IMR-90 (cell line): Measurements from ENCODE around the gene OR10AD1. TPM values are rescaled to one million over a fixed set of nuclear protein-coding genes. Genes with fewer than 3 reads are reported as not detected.

ENCODE experiments used
- ATAC-seq: fragments of 200-7000 bp; cut with Tn5 transposase; 2 replicates; pipeline ENCODE4 v1.9.1; 2020; ENCODE audit warnings: low read depth, mild to moderate bottlenecking, moderate library complexity
- BruUV-seq: library from RNA; stranded (reverse); fragments of 400-500 nt; replicated peaks from 2 replicates; lab custom pipeline; 2021; lab: Mats Ljungman, UMichigan
- CTCF ChIA-PET: fragments of 300-600 bp; formaldehyde crosslinking; extraction: SDS; loops from one replicate; lab custom pipeline; 2021; ENCODE audit warnings: antibody characterized with exemption; lab: Yijun Ruan, JAX
- POLR2A ChIA-PET: fragments of 300-600 bp; sonication (Branson Sonifier 250); formaldehyde crosslinking; loops from one replicate; lab custom pipeline; 2022; ENCODE audit warnings: antibody characterized with exemption; ENCODE audit not compliant: unreplicated experiment; lab: Charles Lee
- DNase-seq: peaks from one replicate; pipeline ENCODE4 v3.0.0; 2013
- H2AFZ ChIP-seq: replicated peaks from 2 replicates; pipeline ENCODE3; 2013; ENCODE audit warnings: low read length, mild to moderate bottlenecking; ENCODE audit not compliant: poor library complexity
- H2AK5ac ChIP-seq: 2 replicates; pipeline ENCODE4 v1.6.1; 2013; ENCODE audit warnings: low read depth, low read length, inconsistent platforms
- H2AK9ac ChIP-seq: replicated peaks from 2 replicates; pipeline ENCODE3; 2013; ENCODE audit warnings: mild to moderate bottlenecking, low read depth, low read length, moderate library complexity; ENCODE audit not compliant: poor library complexity
- H2BK120ac ChIP-seq: 2 replicates; pipeline ENCODE4 v1.6.1; 2013; ENCODE audit warnings: low read depth, low read length, inconsistent platforms
- H2BK15ac ChIP-seq: 3 replicates; pipeline ENCODE4 v1.6.1; 2013; ENCODE audit warnings: low read depth, low read length, inconsistent platforms
- H2BK20ac ChIP-seq: 2 replicates; pipeline ENCODE4 v1.6.1; 2013; ENCODE audit warnings: low read depth, mild to moderate bottlenecking, inconsistent platforms, low read length, moderate library complexity
- H2BK5ac ChIP-seq: 2 replicates; pipeline ENCODE4 v1.6.1; 2013; ENCODE audit warnings: mild to moderate bottlenecking, low read depth, low read length, inconsistent platforms; ENCODE audit not compliant: poor library complexity, severe bottlenecking
- H3K14ac ChIP-seq: replicated peaks from 2 replicates; pipeline ENCODE4 v1.6.1; 2013; ENCODE audit warnings: low read depth, low read length, inconsistent platforms
- H3K18ac ChIP-seq: 2 replicates; pipeline ENCODE4 v1.6.1; 2013; ENCODE audit warnings: low read depth, low read length, control low read depth
- H3K23ac ChIP-seq: 2 replicates; pipeline ENCODE4 v1.6.1; 2013; ENCODE audit warnings: low read depth, low read length, inconsistent platforms
- H3K27ac ChIP-seq: 2 replicates; pipeline ENCODE4 v1.5.1; 2013; ENCODE audit warnings: mild to moderate bottlenecking, control low read depth, low read length; ENCODE audit not compliant: insufficient read depth
- H3K27me3 ChIP-seq: 2 replicates; pipeline ENCODE4 v1.6.1; 2013; ENCODE audit warnings: low read length; ENCODE audit not compliant: control insufficient read depth, insufficient read depth
- H3K36me3 ChIP-seq: 2 replicates; pipeline ENCODE4 v1.6.1; 2013; ENCODE audit warnings: low read length, mixed read lengths; ENCODE audit not compliant: control insufficient read depth, insufficient read depth
- H3K4ac ChIP-seq: 2 replicates; pipeline ENCODE4 v1.6.1; 2013; ENCODE audit warnings: low read depth, low read length, inconsistent platforms
- H3K4me1 ChIP-seq: 2 replicates; pipeline ENCODE4 v1.6.1; 2013; ENCODE audit warnings: low read length, mixed read lengths; ENCODE audit not compliant: control insufficient read depth, insufficient read depth
- H3K4me2 ChIP-seq: 2 replicates; pipeline ENCODE4 v1.6.1; 2013; ENCODE audit warnings: low read depth, mild to moderate bottlenecking, control low read depth, low read length, moderate library complexity
- H3K4me3 ChIP-seq: 2 replicates; pipeline ENCODE4 v1.5.1; 2013; ENCODE audit warnings: low read depth, mild to moderate bottlenecking, control low read depth, low read length, moderate library complexity; ENCODE audit not compliant: insufficient read depth
- H3K56ac ChIP-seq: 2 replicates; pipeline ENCODE4 v1.6.1; 2013; ENCODE audit warnings: low read length, inconsistent platforms; ENCODE audit not compliant: insufficient read depth; ENCODE audit errors: extremely low read depth
- H3K79me1 ChIP-seq, 2 experiments: 2 replicates each; pipeline ENCODE4 v1.6.1; 2013; ENCODE audit warnings: low read length in 2 of 2, inconsistent platforms in 1 of 2, low read depth in 1 of 2
- H3K9ac ChIP-seq: 2 replicates; pipeline ENCODE4 v1.6.1; 2013; ENCODE audit warnings: low read depth, low read length, control low read depth
- H3K9me1 ChIP-seq: 2 replicates; pipeline ENCODE4 v1.6.1; 2013; ENCODE audit warnings: low read length, inconsistent platforms; ENCODE audit not compliant: insufficient read depth
- H3K9me3 ChIP-seq: 2 replicates; pipeline ENCODE4 v1.6.1; 2013; ENCODE audit warnings: low read length; ENCODE audit not compliant: control insufficient read depth, insufficient read depth
- H4K20me1 ChIP-seq: 2 replicates; pipeline ENCODE4 v1.6.1; 2013; ENCODE audit warnings: low read length, inconsistent platforms; ENCODE audit not compliant: insufficient read depth
- H4K5ac ChIP-seq: 2 replicates; pipeline ENCODE4 v1.6.1; 2013; ENCODE audit warnings: mild to moderate bottlenecking, low read depth, low read length, control low read depth
- H4K8ac ChIP-seq, 2 experiments: 2 replicates each; pipeline ENCODE4 v1.6.1; 2013; ENCODE audit warnings: low read depth in 2 of 2, low read length in 2 of 2, control low read depth in 1 of 2, inconsistent platforms in 1 of 2
- H4K91ac ChIP-seq: 2 replicates; pipeline ENCODE4 v1.6.1; 2013; ENCODE audit warnings: low read depth, low read length, inconsistent platforms; ENCODE audit not compliant: insufficient read depth
- RAD21 ChIP-seq: IDR thresholded peaks from 2 replicates; pipeline ENCODE4 v1.6.1; 2012; ENCODE audit warnings: low read length, improper control_type of control experiment
- WGBS, 2 experiments: methylation state at CpG; one replicate each; pipeline versions ENCODE4 v1.1.5 to v1.1.7; 2013; ENCODE audit warnings: missing lambda C conversion rate in 2 of 2; ENCODE audit not compliant: insufficient read length in 1 of 2; ENCODE audit errors: extremely low coverage in 2 of 2; 5-methylcytosine and 5-hydroxymethylcytosine counted together
- dilution Hi-C: fragments of 300-500 bp; cut with HindIII; formaldehyde crosslinking; loops from one replicate; pipeline ENCODE4 v1.14.3; 2018; ENCODE audit warnings: low sequenced_read_pairs; ENCODE audit not compliant: unreplicated experiment
- in situ Hi-C: fragments of 300-500 bp; cut with MboI; formaldehyde crosslinking; loops from 3 replicates; pipeline ENCODE4 v1.14.3; 2019; ENCODE audit warnings: low sequenced_read_pairs, inconsistent platforms, mixed read lengths
- intact Hi-C: fragments of 100-400 bp; cut with micrococcal nuclease; formaldehyde crosslinking; loops from 2 replicates; pipeline ENCODE4 v1.10.0; 2022
- polyA plus RNA-seq, 3 experiments: library from polyadenylated mRNA; depleted of rRNA; stranded (reverse); fragments of >200 nt; gene quantifications; 2 replicates each; pipeline ENCODE4 v1.2.3, GENCODE V29; 2012; ENCODE audit warnings: low replicate concordance in 1 of 3
- total RNA-seq: library from RNA; depleted of rRNA; stranded (reverse); fragments of >200 nt; gene quantifications from 2 replicates; pipeline ENCODE4 v1.2.3, GENCODE V29; 2012

The OR10AD1 gene
- total and polyA plus RNA-seq, 2 of the 4 experiments (the other 2 are of a cell fraction): not detected

GRCh38 chr12:48163150-48163747 is 39.8 kb downstream of the OR10AD1 start:
- Histone ChIP-seq H2AK9ac (no peak overlapping the region), H3K9me3 (no peaks in the 10 kb centered on the region), H3K9me1 (peaks cover under 1% of the 10 kb centered on the region; the same call in 1 of the 2 replicates), H2AFZ (no peak overlapping the region), H3K79me1 (no peaks in the 10 kb centered on the region; a peak in 1 of 4 replicates), H2BK120ac (no peak overlapping the region), H3K4me1 (no peaks in the 10 kb centered on the region), H4K5ac (no peak overlapping the region), H3K4ac (no peak overlapping the region), H3K18ac (no peak overlapping the region), H3K36me3 (no peaks in the 10 kb centered on the region), H4K8ac (no peak overlapping the region), H3K14ac (no peak overlapping the region), H2AK5ac (no peak overlapping the region), H3K56ac (no peak overlapping the region), H3K4me3 (no peak overlapping the region), H4K91ac (no peak overlapping the region), H3K9ac (no peak overlapping the region), H2BK5ac (no peak overlapping the region), H2BK15ac (no peak overlapping the region), H3K23ac (no peak overlapping the region), H3K27ac (no peak overlapping the region), H2BK20ac (no peak overlapping the region), H4K20me1 (no peaks in the 10 kb centered on the region), H3K4me2 (no peak overlapping the region), H3K27me3 (peaks cover 4% of the 10 kb centered on the region)
- in situ Hi-C loops: no loop called here
- ChIA-PET POLR2A (no interaction called here), CTCF (interaction anchor here (0.8 kb wide), 1 partner anchor 258 kb away, joined by 3 read pairs; the partner anchor contains the start of gene VDR)
- ATAC-seq (no peak), DNase-seq (no peak)
- 80% methylated on average over 1 of the region's 5 CpGs; no CpG with 5 or more reads in 1 of the 2 experiments for WGBS, 2 experiments
- no peak for TF ChIP-seq RAD21
- intact Hi-C loops: loop anchor here (10.0 kb wide), 1 partner anchor 448 kb away; no protein-coding TSS in a partner anchor
- dilution Hi-C loops: no loop called here
- no TSS peak for BruUV-seq
